Heart right ventricle (tissue), 16 donors: ENCODE measurements around the gene MARCO. TPM values are rescaled to one million over a fixed set of nuclear protein-coding genes. Genes with fewer than 3 reads are reported as not detected.
A peak's percentile ranks its signal among the peaks of the same experiment; 100 is the strongest.
"Not testable (repeated sequence)": the region's sequence is repeated elsewhere in the genome, so short reads cannot be mapped to it uniquely, and the experiment has no call there.

Source experiments
- ATAC-seq, 8 donors: fragments of 200-7000 bp; cut with Tn5 transposase; one replicate each; pipeline ENCODE4 v1.9.1; 2020; ENCODE audit warnings: mild to moderate bottlenecking in 8 of 8, moderate library complexity in 8 of 8, moderate number of reproducible peaks in 1 of 8
- DNase-seq, 2 donors: peaks; one replicate each; pipeline ENCODE4 v3.0.0-alpha.2; 2020
- H3K27ac ChIP-seq, 10 donors: fragments of 200-600 bp; sonication (generic) in 2 of 10; one replicate each; pipeline versions ENCODE4 v1.5.0 to v1.8.0; 2020 to 2022; ENCODE audit warnings: mild to moderate bottlenecking in 3 of 10
- H3K27me3 ChIP-seq, 7 donors: fragments of 200-600 bp; one replicate each; pipeline ENCODE4 v1.8.0; 2021 to 2022; ENCODE audit warnings: mild to moderate bottlenecking in 2 of 7
- H3K36me3 ChIP-seq, 9 donors: fragments of 200-600 bp; sonication (generic) in 1 of 9; one replicate each; pipeline versions ENCODE4 v1.5.0 to v1.8.0; 2020 to 2022; ENCODE audit warnings: mild to moderate bottlenecking in 2 of 9
- H3K4me1 ChIP-seq, 9 donors: fragments of 200-600 bp; sonication (generic) in 1 of 9; one replicate each; pipeline versions ENCODE4 v1.5.0 to v1.8.0; 2020 to 2022; ENCODE audit warnings: mild to moderate bottlenecking in 4 of 9
- H3K4me3 ChIP-seq, 10 donors: fragments of 200-600 bp; sonication (generic) in 2 of 10; one replicate each; pipeline versions ENCODE4 v1.5.0 to v1.8.0; 2020 to 2022; ENCODE audit warnings: mild to moderate bottlenecking in 7 of 10, moderate library complexity in 2 of 10
- H3K9me3 ChIP-seq, 11 donors: fragments of 200-600 bp in 10 of 11; sonication (generic) in 2 of 11; one replicate each; pipeline versions ENCODE4 v1.5.0 to v1.8.0; 2013 to 2022; ENCODE audit warnings: mild to moderate bottlenecking in 2 of 11, control low read depth in 1 of 11, moderate library complexity in 1 of 11
- CTCF ChIP-seq, 9 donors: fragments of 200-600 bp; sonication (generic) in 2 of 9; IDR thresholded peaks; one replicate each; pipeline versions ENCODE4 v1.5.0 to v1.8.0; 2021 to 2022; ENCODE audit warnings: antibody characterized with exemption in 9 of 9, mild to moderate bottlenecking in 5 of 9, moderate library complexity in 1 of 9
- WGBS, 2 donors: extraction: QIAGEN DNeasy Blood & Tissue Kit; methylation state at CpG; one replicate each; pipeline ENCODE4 v1.1.7; 2013; ENCODE audit warnings: inconsistent platforms in 1 of 2; 5-methylcytosine and 5-hydroxymethylcytosine counted together
- intact Hi-C, 10 donors: fragments of 100-400 bp; cut with DNase I; formaldehyde crosslinking; loops; one replicate each; pipeline versions ENCODE4 v1.11.1 to v1.14.2; 2022
- polyA plus RNA-seq, 2 donors: library from polyadenylated mRNA; stranded (reverse); fragments of 200-250 nt; gene quantifications; one replicate each; pipeline ENCODE4 v1.2.3, GENCODE V29; 2013
- total RNA-seq, 10 donors: library from RNA; stranded (reverse); fragmentation: NEBNext Ultra II Directional in 3 of 10; extraction: Animal tissue kit (Norgen Biotek cat#: 25700) in 3 of 10; gene quantifications; one replicate each; pipeline versions ENCODE4 v1.2.1 to v1.2.4, GENCODE V29; 2021 to 2023
- donor health status: Arrhythmogenic right ventricular cardiomyopathy.
- donor health status: ischemic (EF 13 %, LVEDD 7.1; RV severe dilation, severe dysfunction).
- donor health status: healthy with polysubstance abuse.
- donor health status: DM: no; HTN: yes; CAD: no.
- donor health status: DM: no; HTN: no; CAD: no.
- donor health status: ischemic (EF 25% LVEDD 6.9; RV normal size, moderate dysfunction).
- donor health status: ischemic (EF 25% LVEDD 5.7; RV mildly dilated, moderate dysfunction).
- donor health status: healthy.
- donor health status: DM: yes; HTN: yes; CAD: no.
- donor health status: Ischemic cardiomyopathy.
- donor health status: ischemic (EF 35%, LVEDD 5.7; RV mildly dilated, moderate dysfunction).
- donor health status: nonischemic (EF 11% LVEDD 7.7; RV severe dilation, severe dysfunction).
- donor health status: DM: yes; HTN: yes; CAD: no.
- donor health status: PGD.
- donor health status: ischemic (EF 29% LVEDD 5.4; RV normal size, mild dysfunction).
- donor health status: nonischemic (EF 23%, LVEDD 6.1; RV moderate dilation, normal function).

The MARCO gene
- total and polyA plus RNA-seq, 12 donors: 0.47 to 31.2 (median 3.2) TPM

GRCh38 chr2:119028327-119029174 is 86.6 kb downstream of the MARCO start:
- DNase-seq: no peak
- H3K27me3 ChIP-seq: peaks cover 0 to 14% (median 6%) of the 10 kb centered on the region in 7 donors
- intact Hi-C loops: no loop called here
- no peaks in the 10 kb centered on the region for H3K36me3 ChIP-seq
- peak in 6 of 9 donors; percentile 26 to 44 (median 36) for TF ChIP-seq CTCF (IDR thresholded peaks at IDR 0.05)
- H3K4me3 ChIP-seq: no peak overlapping the region
- H3K9me3 ChIP-seq: peaks cover 0 to 5% (median 0%) of the 10 kb centered on the region in 11 donors
- no peak overlapping the region for H3K27ac ChIP-seq
- WGBS, 2 donors: 58 to 61% methylated on average over 13 of the region's 13 CpGs
- H3K4me1 ChIP-seq: no peaks in the 10 kb centered on the region
- ATAC-seq: no peak

- ATAC-seq (no peak), DNase-seq (no peak)
- Histone ChIP-seq H3K4me3 (no peak overlapping the region), H3K4me1 (no peaks in the 10 kb centered on the region), H3K9me3 (peaks cover 0 to 12% (median under 1%) of the 10 kb centered on the region in 11 donors), H3K36me3 (no peaks in the 10 kb centered on the region), H3K27me3 (peaks cover 0 to 14% (median 5%) of the 10 kb centered on the region in 7 donors), H3K27ac (no peak overlapping the region)
- 76 to 77% methylated on average over 5 of the region's 5 CpGs for WGBS, 2 donors
- intact Hi-C loops: no loop called here
- no peak for TF ChIP-seq CTCF (IDR thresholded peaks at IDR 0.05)
These were observed 87.3 kb downstream of the MARCO start for GRCh38 chr2:119029297-119029696.

GRCh38 chr2:119037922-119038321 is 95.9 kb downstream of the MARCO start:
- H3K4me3 ChIP-seq, H3K36me3 ChIP-seq, DNase-seq, H3K4me1 ChIP-seq, intact Hi-C loops, H3K27ac ChIP-seq, ATAC-seq: not testable (repeated sequence)
- Histone ChIP-seq H3K27me3 (peaks cover 0 to 36% (median 0%) of the 10 kb centered on the region in 7 donors), H3K9me3 (peaks cover 0 to 42% (median 13%) of the 10 kb centered on the region in 11 donors)
- 67 to 69% methylated on average over 5 of the region's 5 CpGs for WGBS, 2 donors

GRCh38 chr2:119040730-119041129 is 98.7 kb downstream of the MARCO start:
- Histone ChIP-seq H3K27ac (no peak overlapping the region), H3K27me3 (peaks cover 0 to 26% (median 0%) of the 10 kb centered on the region in 7 donors), H3K4me1 (no peaks in the 10 kb centered on the region), H3K9me3 (peaks cover 0 to 34% (median 1%) of the 10 kb centered on the region in 11 donors), H3K36me3 (no peaks in the 10 kb centered on the region), H3K4me3 (no peak overlapping the region)
- DNase-seq: no peak
- intact Hi-C loops: no loop called here
- WGBS, 2 donors: 85 to 89% methylated on average over 11 of the region's 11 CpGs
- no peak for ATAC-seq
- no peak for TF ChIP-seq CTCF (IDR thresholded peaks at IDR 0.05)

Other genes starting within 250 kb of the MARCO start
- gene EN1, start 94.5 kb upstream of the MARCO start, total RNA-seq: under 1 TPM in 1 of 10 donors, not detected in 9; 0.15 TPM
- gene EN1, start 94.5 kb upstream of the MARCO start, polyA plus RNA-seq: not detected
- gene C1QL2, start 216.6 kb downstream of the MARCO start, total RNA-seq: not detected
- gene C1QL2, start 216.6 kb downstream of the MARCO start, polyA plus RNA-seq: under 1 TPM in 1 of 2 donors, not detected in 1; 0.03 TPM